ENCODE data around the gene DAPK2.

- TF ChIP-seq, protein P1, sequence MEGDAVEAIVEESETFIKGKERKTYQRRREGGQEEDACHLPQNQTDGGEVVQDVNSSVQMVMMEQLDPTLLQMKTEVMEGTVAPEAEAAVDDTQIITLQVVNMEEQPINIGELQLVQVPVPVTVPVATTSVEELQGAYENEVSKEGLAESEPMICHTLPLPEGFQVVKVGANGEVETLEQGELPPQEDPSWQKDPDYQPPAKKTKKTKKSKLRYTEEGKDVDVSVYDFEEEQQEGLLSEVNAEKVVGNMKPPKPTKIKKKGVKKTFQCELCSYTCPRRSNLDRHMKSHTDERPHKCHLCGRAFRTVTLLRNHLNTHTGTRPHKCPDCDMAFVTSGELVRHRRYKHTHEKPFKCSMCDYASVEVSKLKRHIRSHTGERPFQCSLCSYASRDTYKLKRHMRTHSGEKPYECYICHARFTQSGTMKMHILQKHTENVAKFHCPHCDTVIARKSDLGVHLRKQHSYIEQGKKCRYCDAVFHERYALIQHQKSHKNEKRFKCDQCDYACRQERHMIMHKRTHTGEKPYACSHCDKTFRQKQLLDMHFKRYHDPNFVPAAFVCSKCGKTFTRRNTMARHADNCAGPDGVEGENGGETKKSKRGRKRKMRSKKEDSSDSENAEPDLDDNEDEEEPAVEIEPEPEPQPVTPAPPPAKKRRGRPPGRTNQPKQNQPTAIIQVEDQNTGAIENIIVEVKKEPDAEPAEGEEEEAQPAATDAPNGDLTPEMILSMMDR (conservative IDR thresholded peaks at IDR 0.05 in 1 of 2, IDR thresholded peaks at IDR 0.05 in 1 of 2; ENCODE audit: extremely low read depth in 1 of 2, insufficient read depth in 1 of 2, low read depth in 1 of 2, low read length in 2 of 2) = no peak
- TF ChIP-seq EZH2 (IDR thresholded peaks at IDR 0.05; ENCODE audit: borderline replicate concordance, low read length) = no peak
These were observed 151.1 kb downstream of the DAPK2 start for GRCh38 chr15:63895194-63895593.
